GM12878 (cell line): ENCODE data around the gene KLHL35. TPM values are rescaled to one million over a fixed set of nuclear protein-coding genes. Genes with fewer than 3 reads are reported as not detected.

Source experiments
- ATAC-seq: fragments of 200-7000 bp; cut with Tn5 transposase; 3 replicates; pipeline ENCODE4 v1.9.1; 2020; ENCODE audit warnings: mild to moderate bottlenecking, moderate library complexity
- BruUV-seq: library from RNA; stranded (reverse); fragments of 400-500 nt; replicated peaks from 2 replicates; lab custom pipeline; 2021; lab: Mats Ljungman, UMichigan
- CTCF ChIA-PET: fragments of 300-600 bp; sonication (Branson Sonifier 250); formaldehyde crosslinking; extraction: SDS; loops from one replicate; lab custom pipeline; 2021; ENCODE audit warnings: inconsistent platforms; lab: Yijun Ruan, JAX
- POLR2A ChIA-PET: fragments of 350-600 bp; formaldehyde crosslinking; extraction: SDS; loops from one replicate; lab custom pipeline; 2021; ENCODE audit warnings: inconsistent platforms; lab: Charles Lee
- RAD21 ChIA-PET: fragments of 300-600 bp; sonication (Branson Sonifier 250); formaldehyde crosslinking; loops from one replicate; lab custom pipeline; 2023; ENCODE audit warnings: antibody characterized with exemption; ENCODE audit not compliant: unreplicated experiment; lab: Charles Lee
- SMC1A ChIA-PET: fragments of 300-600 bp; sonication (Branson Sonifier 250); formaldehyde crosslinking; loops from one replicate; lab custom pipeline; 2023; ENCODE audit not compliant: unreplicated experiment, uncharacterized antibody; lab: Charles Lee
- DNase-seq: peaks from one replicate; pipeline ENCODE4 v3.0.0-alpha.2; 2011; ENCODE audit warnings: low read depth, low spot score
- FAIRE-seq: peaks from 3 replicates; lab custom pipeline; 2011; peaks lifted over from hg19 to GRCh38; lab: Jason Lieb, UNC
- H2AFZ ChIP-seq: 2 replicates; pipeline ENCODE4 v1.6.0; 2011; ENCODE audit warnings: low read depth, low read length, control low read depth; ENCODE audit not compliant: control insufficient read depth
- H3K27ac ChIP-seq: 2 replicates; pipeline ENCODE4 v1.5.1; 2011; ENCODE audit warnings: control low read depth; ENCODE audit not compliant: control insufficient read depth, insufficient read depth
- H3K27me3 ChIP-seq, 2 experiments: replicated peaks in 1 of 2; 2 replicates each; pipeline versions ENCODE4 v1.6.0 to v1.6.1; 2011; ENCODE audit warnings: low read length in 1 of 2; ENCODE audit not compliant: control insufficient read depth in 2 of 2, insufficient read depth in 2 of 2
- H3K36me3 ChIP-seq, 2 experiments: 2 replicates each; pipeline ENCODE4 v1.5.1; 2011; ENCODE audit warnings: low read length in 1 of 2; ENCODE audit not compliant: control insufficient read depth in 2 of 2, insufficient read depth in 2 of 2
- H3K4me1 ChIP-seq: 2 replicates; pipeline ENCODE4 v1.6.1; 2011; ENCODE audit warnings: mild to moderate bottlenecking, low read length, moderate library complexity, mixed read lengths; ENCODE audit not compliant: control insufficient read depth, insufficient read depth
- H3K4me2 ChIP-seq: 2 replicates; pipeline ENCODE4 v1.6.0; 2011; ENCODE audit warnings: control low read depth; ENCODE audit not compliant: control insufficient read depth, insufficient read depth
- H3K4me3 ChIP-seq: fragments of 200-600 bp; sonication (generic); 2 replicates; pipeline ENCODE4 v1.5.1; 2016
- H3K79me2 ChIP-seq: 2 replicates; pipeline ENCODE4 v1.6.0; 2011; ENCODE audit warnings: low read length; ENCODE audit not compliant: control insufficient read depth, insufficient read depth
- H3K9ac ChIP-seq: 2 replicates; pipeline ENCODE4 v1.8.0; 2011; ENCODE audit warnings: low read length, control low read depth, mixed read lengths; ENCODE audit not compliant: control insufficient read depth, insufficient read depth
- H3K9me3 ChIP-seq: replicated peaks from 3 replicates; pipeline ENCODE4 v1.5.1; 2011; ENCODE audit warnings: mild to moderate bottlenecking, low read length; ENCODE audit not compliant: control insufficient read depth, insufficient read depth
- H4K20me1 ChIP-seq: 2 replicates; pipeline ENCODE4 v1.6.0; 2011; ENCODE audit not compliant: control insufficient read depth, insufficient read depth
- GABPA ChIP-seq: IDR thresholded peaks from 2 replicates; pipeline ENCODE4 v1.6.1; 2014; ENCODE audit warnings: antibody characterized with exemption, low read depth, mild to moderate bottlenecking, inconsistent platforms
- GATAD2B ChIP-seq: fragments of 450-650 bp; conservative IDR thresholded peaks from 2 replicates; pipeline ENCODE4 v1.6.1; 2017; ENCODE audit warnings: low read depth, mild to moderate bottlenecking, moderate library complexity
- MTA3 ChIP-seq: IDR thresholded peaks from 2 replicates; pipeline ENCODE4 v1.6.1; 2012; ENCODE audit warnings: low read length, inconsistent platforms, borderline replicate concordance
- WGBS: methylation state at CpG from one replicate; pipeline ENCODE4 v1.1.6; 2016; ENCODE audit warnings: low lambda C conversion rate; ENCODE audit not compliant: insufficient replicate concordance, insufficient coverage; ENCODE audit errors: missing lambda C conversion rate; 5-methylcytosine and 5-hydroxymethylcytosine counted together
- in situ Hi-C: fragments of 300-500 bp; cut with MboI; formaldehyde crosslinking; loops from 9 replicates; pipeline ENCODE4 v1.14.3; 2018; ENCODE audit warnings: mixed read lengths
- intact Hi-C: fragments of 100-400 bp; cut with micrococcal nuclease; formaldehyde crosslinking; loops from one replicate; pipeline ENCODE4 v1.14.2; 2022; ENCODE audit not compliant: unreplicated experiment
- polyA plus RNA-seq, 11 experiments: library from polyadenylated mRNA; depleted of rRNA in 4 of 11; unstranded in 6 of 11; stranded (reverse) in 5 of 11; fragments of >200 nt; fragmentation: Nextera tagmentation in 4 of 11; fragmentation: Illumina TruSeq in 1 of 11; extraction: Ambion mirVana in 4 of 11; extraction: Trizol in 1 of 11; gene quantifications; 1 replicate in 1 of 11; 2 replicates in 10 of 11; pipeline versions ENCODE4 v1.2.1 to v1.2.3, GENCODE V29; 2011 to 2016; ENCODE audit warnings: inconsistent platforms in 2 of 11, missing spikeins in 2 of 11, low read depth in 1 of 11
- total RNA-seq, 4 experiments: library from RNA; depleted of rRNA in 3 of 4; stranded (reverse); fragments of >200 nt in 3 of 4; fragmentation: Illumina TruSeq in 1 of 4; extraction: Trizol in 1 of 4; gene quantifications; 2 replicates each; pipeline versions ENCODE4 v1.2.1 to v1.2.3, GENCODE V29; 2013 to 2021
- TF ChIP-seq, protein P1 (sequence below): fragments of 450-650 bp; IDR thresholded peaks from 2 replicates; pipeline ENCODE4 v1.6.1; 2017; ENCODE audit warnings: mild to moderate bottlenecking, low read depth, inconsistent platforms; ENCODE audit not compliant: poor library complexity, severe bottlenecking

The KLHL35 gene
- total and polyA plus RNA-seq, 10 of the 15 experiments (the other 5 are each of a cell fraction or from before 2014, with no cell fraction given) = 0.04 to 0.34 (median 0.13) TPM; not detected in 1

GRCh38 chr11:75389925-75390324 is 43.1 kb downstream of the KLHL35 start:
- in situ Hi-C loops = no loop called here
- SMC1A ChIA-PET = interaction anchor here (1.1 to 5.4 kb wide), 6 partner anchors 55 to 142 kb away, joined by 3 to 43 read pairs (median 5); no protein-coding TSS in a partner anchor
- no peak for FAIRE-seq

More at GRCh38 chr11:75389925-75390324, 43.1 kb downstream of the KLHL35 start:
- no peak overlapping the region for H3K4me3 ChIP-seq
- WGBS = 60% methylated on average over 7 of the region's 7 CpGs
- DNase-seq = no peak
- ChIA-PET CTCF (interaction anchor here (0.6 to 17.1 kb wide), 14 partner anchors 11 to 142 kb away, joined by 3 to 406 read pairs (median 6); partner anchors contain the start of gene GDPD5), RAD21 (interaction anchor here (4.0 to 9.8 kb wide), 2 partner anchors 112 to 143 kb away, joined by 31 to 118 read pairs; no protein-coding TSS in a partner anchor), POLR2A (interaction anchor here (0.6 kb wide), 1 partner anchor 27 kb away, joined by 5 read pairs; no protein-coding TSS in a partner anchor)
- peaks cover 3% of the 10 kb centered on the region; the same call in 1 of the 2 replicates for H3K4me1 ChIP-seq
- intact Hi-C loops = no loop called here
- BruUV-seq = no TSS peak
- H3K9me3 ChIP-seq = no peaks in the 10 kb centered on the region
- no peaks in the 10 kb centered on the region for H3K36me3 ChIP-seq
- H3K4me2 ChIP-seq = no peak overlapping the region
- H3K9ac ChIP-seq = no peak overlapping the region
- H3K27ac ChIP-seq = no peak overlapping the region
- no peak for ATAC-seq
- H3K79me2 ChIP-seq = no peaks in the 10 kb centered on the region
- no peak overlapping the region for H2AFZ ChIP-seq
- TF ChIP-seq, protein P1, sequence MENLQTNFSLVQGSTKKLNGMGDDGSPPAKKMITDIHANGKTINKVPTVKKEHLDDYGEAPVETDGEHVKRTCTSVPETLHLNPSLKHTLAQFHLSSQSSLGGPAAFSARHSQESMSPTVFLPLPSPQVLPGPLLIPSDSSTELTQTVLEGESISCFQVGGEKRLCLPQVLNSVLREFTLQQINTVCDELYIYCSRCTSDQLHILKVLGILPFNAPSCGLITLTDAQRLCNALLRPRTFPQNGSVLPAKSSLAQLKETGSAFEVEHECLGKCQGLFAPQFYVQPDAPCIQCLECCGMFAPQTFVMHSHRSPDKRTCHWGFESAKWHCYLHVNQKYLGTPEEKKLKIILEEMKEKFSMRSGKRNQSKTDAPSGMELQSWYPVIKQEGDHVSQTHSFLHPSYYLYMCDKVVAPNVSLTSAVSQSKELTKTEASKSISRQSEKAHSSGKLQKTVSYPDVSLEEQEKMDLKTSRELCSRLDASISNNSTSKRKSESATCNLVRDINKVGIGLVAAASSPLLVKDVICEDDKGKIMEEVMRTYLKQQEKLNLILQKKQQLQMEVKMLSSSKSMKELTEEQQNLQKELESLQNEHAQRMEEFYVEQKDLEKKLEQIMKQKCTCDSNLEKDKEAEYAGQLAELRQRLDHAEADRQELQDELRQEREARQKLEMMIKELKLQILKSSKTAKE = no peak
- TF ChIP-seq GABPA (no peak), MTA3 (no peak), GATAD2B (no peak)
- no peaks in the 10 kb centered on the region for H4K20me1 ChIP-seq
- peaks cover 0 to under 1% of the 10 kb centered on the region in 2 experiments; a peak in 2 of 4 replicates for H3K27me3 ChIP-seq
